ENCODE data around the gene FBXO31. TPM values are rescaled to one million over a fixed set of nuclear protein-coding genes. Genes with fewer than 3 reads are reported as not detected.

Gene FBXO31
- total and polyA plus RNA-seq, 2 of the 13 experiments (the other 11 are each of a cell fraction or from before 2014, with no cell fraction given): 92.4 to 101 TPM

- DNase-seq (ENCODE audit: low spot score): no peak
- in situ Hi-C loops (cut with HindIII; ENCODE audit: extremely low pct_ligation_motif_present, low pct_unique_long_range_greater_than_20kb) (no loop called here), intact Hi-C loops (cut with micrococcal nuclease; ENCODE audit: unreplicated experiment) (no loop called here)
- 94% methylated on average over 12 of the region's 12 CpGs for WGBS (ENCODE audit: low lambda C conversion rate)
- Histone ChIP-seq H3K79me2 (ENCODE audit: insufficient read depth, low read length) (peaks cover 5% of the 10 kb centered on the region), H3K9me3 (ENCODE audit: low read length) (no peaks in the 10 kb centered on the region), H3K4me1 (ENCODE audit: insufficient read depth, low read length) (no peaks in the 10 kb centered on the region), H3K27ac (ENCODE audit: extremely low read length, insufficient read depth, low read length) (no peak overlapping the region), H4K20me1 (ENCODE audit: insufficient read depth, low read length) (peaks cover 3% of the 10 kb centered on the region), H3K4me3 (replicated peaks in 1 of 3; ENCODE audit: insufficient read depth in 1 of 3, low read depth in 2 of 3, low read length in 3 of 3) (no peak overlapping the region), H3K4me2 (ENCODE audit: low read depth, low read length) (no peak overlapping the region), H3K9ac (ENCODE audit: insufficient read depth, low read depth, low read length) (no peak overlapping the region), H3K27me3 (ENCODE audit: control insufficient read depth in 1 of 2, insufficient read depth in 2 of 2, low read length in 2 of 2) (no peaks in the 10 kb centered on the region), H2AFZ (ENCODE audit: low read length) (no peak overlapping the region), H3K36me3 (replicated peaks in 1 of 2; ENCODE audit: control insufficient read depth in 1 of 2, insufficient read depth in 2 of 2, low read length in 2 of 2) (peaks cover 32 to 83% of the 10 kb centered on the region in 2 experiments)
- POLR2A ChIA-PET: no interaction called here
- no TSS peak for BruUV-seq (replicated peaks)
- CTCF ChIA-PET (ENCODE audit: low intra/inter-chr PET ratio, low total read pairs): no interaction called here
- no peak for ATAC-seq
- TF ChIP-seq ZNF543 (CRISPR knock-in tag; IDR thresholded peaks at IDR 0.05) (no peak), NKX3-1 (CRISPR knock-in tag; IDR thresholded peaks at IDR 0.05) (no peak), RORA (CRISPR knock-in tag; IDR thresholded peaks at IDR 0.05) (no peak), ZNF44 (CRISPR knock-in tag; IDR thresholded peaks at IDR 0.05) (no peak), ZNF839 (CRISPR knock-in tag; IDR thresholded peaks at IDR 0.05; ENCODE audit: borderline replicate concordance) (no peak), ZNF12 (CRISPR knock-in tag; IDR thresholded peaks at IDR 0.05) (no peak), FOXA1 (IDR thresholded peaks at IDR 0.05) (no peak), FOXA1 (CRISPR knock-in tag; IDR thresholded peaks at IDR 0.05) (no peak), ZNF883 (CRISPR knock-in tag; IDR thresholded peaks at IDR 0.05; ENCODE audit: not compliant biosample characterization) (no peak), KDM2A (CRISPR knock-in tag; IDR thresholded peaks at IDR 0.05; ENCODE audit: borderline replicate concordance, low read depth) (no peak), SP1 (IDR thresholded peaks at IDR 0.05) (no peak), SP1 (CRISPR knock-in tag; IDR thresholded peaks at IDR 0.05) (no peak), FOSL2 (CRISPR knock-in tag; IDR thresholded peaks at IDR 0.05) (no peak)
- TF ChIP-seq, protein P1, sequence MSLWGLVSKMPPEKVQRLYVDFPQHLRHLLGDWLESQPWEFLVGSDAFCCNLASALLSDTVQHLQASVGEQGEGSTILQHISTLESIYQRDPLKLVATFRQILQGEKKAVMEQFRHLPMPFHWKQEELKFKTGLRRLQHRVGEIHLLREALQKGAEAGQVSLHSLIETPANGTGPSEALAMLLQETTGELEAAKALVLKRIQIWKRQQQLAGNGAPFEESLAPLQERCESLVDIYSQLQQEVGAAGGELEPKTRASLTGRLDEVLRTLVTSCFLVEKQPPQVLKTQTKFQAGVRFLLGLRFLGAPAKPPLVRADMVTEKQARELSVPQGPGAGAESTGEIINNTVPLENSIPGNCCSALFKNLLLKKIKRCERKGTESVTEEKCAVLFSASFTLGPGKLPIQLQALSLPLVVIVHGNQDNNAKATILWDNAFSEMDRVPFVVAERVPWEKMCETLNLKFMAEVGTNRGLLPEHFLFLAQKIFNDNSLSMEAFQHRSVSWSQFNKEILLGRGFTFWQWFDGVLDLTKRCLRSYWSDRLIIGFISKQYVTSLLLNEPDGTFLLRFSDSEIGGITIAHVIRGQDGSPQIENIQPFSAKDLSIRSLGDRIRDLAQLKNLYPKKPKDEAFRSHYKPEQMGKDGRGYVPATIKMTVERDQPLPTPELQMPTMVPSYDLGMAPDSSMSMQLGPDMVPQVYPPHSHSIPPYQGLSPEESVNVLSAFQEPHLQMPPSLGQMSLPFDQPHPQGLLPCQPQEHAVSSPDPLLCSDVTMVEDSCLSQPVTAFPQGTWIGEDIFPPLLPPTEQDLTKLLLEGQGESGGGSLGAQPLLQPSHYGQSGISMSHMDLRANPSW (CRISPR knock-in tag; IDR thresholded peaks at IDR 0.05; ENCODE audit: borderline replicate concordance): no peak
- no peak for FAIRE-seq
Observed at GRCh38 chr16:87425941-87426340, 42.4 kb upstream of the FBXO31 start.

Data from HepG2 (cell line).